HG03095 (cell line): Measurements from ENCODE around the gene PPM1E.
"Not testable (repeated sequence)": the region's sequence is repeated elsewhere in the genome, so short reads cannot be mapped to it uniquely, and the experiment has no call there.

Experiments
- ATAC-seq: cut with Tn5 transposase; IDR thresholded peaks from one replicate; pipeline ENCODE4 v1.9.1; 2021; ENCODE audit warnings: moderate library complexity; ENCODE audit not compliant: unreplicated experiment

The PPM1E gene

DNA sequence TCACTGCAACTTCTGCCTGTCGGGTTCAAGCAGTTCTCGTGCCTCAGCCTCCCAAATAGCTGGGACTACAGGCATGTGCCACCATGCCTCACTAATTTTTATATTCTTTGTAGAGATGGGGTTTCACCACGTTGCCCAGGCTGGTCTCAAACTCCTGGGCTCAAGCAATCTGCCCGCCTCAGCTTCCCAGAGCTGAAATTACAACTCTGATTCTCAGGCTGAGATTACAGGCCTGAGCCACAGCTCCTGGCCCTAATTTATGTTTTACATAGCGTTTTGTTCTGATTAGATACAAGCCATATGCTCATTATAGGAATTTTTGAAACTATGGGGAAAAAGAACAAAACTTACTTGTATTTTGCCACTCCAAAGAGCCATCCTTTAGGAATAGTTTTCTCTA lies 22.8 kb downstream of the PPM1E start:
- not testable (repeated sequence) for ATAC-seq

DNA sequence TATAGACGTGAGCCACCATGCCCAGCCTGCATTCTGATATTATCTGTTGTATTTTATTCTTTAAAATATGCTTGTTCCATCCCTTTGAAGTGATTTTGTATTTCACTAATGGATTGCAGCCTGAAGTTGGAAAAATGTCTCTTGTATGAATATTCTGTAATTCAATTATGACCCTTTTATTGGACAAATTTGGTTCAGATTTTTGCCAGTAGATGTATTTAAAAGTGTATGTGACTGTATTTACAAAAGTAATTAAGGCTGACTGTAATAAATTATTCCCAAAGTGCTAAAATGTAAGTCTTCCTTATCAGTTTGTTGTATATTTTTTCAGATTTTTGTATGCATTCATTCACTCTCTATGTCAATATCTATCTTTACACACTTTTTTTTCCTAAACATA lies 23.8 kb downstream of the PPM1E start:
- no peak for ATAC-seq

DNA sequence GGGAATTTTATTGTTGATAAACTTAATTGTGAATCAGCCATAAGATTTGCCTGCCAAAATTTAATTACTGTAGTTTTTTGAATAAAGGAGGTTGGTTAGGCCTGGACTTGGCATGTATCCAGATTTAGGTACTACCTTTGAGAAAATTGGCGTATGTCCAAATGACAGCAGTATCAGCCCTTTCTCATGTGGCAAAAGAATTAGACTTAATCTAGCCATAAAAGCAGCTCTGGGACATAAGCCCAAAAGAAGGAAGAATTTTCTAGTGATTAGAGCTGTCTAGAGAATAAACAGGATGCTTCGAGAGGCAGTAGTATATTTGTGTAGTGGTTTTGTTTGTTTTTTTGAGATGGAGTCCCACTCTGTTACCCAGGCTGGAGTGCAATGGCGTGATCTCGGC lies 27.7 kb downstream of the PPM1E start:
- ATAC-seq: no peak

DNA sequence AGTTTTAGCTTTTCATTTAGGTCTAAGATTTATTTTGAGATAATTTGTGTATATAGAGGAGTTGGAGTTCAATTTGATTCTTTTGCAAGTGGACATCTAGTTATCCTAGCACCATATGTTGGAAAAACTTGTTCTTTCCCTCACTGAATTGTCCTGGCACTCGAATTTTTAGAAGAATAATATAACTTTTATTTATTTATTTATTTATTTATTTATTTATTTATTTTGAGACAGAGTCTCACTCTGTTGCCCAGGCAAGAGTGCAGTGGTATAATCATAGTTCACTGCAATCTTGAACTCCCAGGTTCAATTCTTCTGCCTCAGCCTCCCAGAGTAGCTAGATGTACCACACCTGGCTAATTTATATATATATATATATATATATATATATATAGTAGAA lies 29.4 kb downstream of the PPM1E start:
- ATAC-seq: no peak

DNA sequence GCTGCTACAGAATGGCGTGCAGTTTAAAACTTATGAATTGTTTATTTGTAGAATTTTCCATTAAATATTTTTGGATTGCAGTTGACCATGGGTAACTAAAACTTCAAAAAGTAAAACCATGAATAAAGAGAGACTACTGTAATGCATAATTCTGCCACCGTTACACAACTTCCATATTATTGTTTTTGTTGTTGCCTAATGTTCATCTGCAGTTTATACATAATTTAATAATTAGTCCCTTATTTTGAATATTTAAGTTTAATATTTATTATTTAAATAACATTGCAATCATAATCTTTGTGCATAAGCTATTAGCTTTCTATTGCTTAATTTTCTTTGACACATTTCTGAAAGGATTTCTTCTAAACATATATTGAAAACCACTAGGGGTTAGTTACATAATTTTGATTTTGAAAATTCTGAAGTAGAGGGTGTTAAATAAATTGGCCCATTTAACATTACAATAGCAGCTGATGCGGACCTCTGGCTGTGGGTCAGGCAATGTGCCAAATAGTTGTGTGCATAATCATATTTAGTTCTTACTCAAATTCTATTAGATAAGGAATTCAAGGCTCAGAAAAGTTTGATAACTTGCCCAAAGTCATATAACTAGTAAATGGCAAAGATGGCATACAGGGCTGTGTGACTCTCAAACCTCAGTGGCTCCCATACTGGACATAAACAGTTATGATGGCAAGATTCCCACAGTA lies 31.1 kb downstream of the PPM1E start:
- no peak for ATAC-seq

DNA sequence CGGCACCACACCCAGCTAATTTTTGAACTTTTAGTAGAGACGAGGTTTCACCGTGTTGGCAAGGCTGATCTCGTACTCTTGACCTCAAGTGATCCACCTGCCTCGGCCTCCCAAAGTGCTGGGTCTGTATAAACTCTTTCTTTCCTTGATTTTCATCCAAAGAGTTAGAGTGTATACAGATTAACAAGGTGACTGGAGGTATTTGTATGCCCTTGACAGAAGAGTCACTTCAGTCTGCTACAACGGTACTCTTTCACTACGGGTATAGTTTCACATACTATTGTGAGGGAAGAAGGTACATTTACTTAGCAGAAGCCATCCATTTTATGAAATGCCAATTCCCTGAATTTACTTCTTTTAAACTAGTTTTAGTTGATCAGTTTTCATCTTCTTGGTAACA lies 32.5 kb downstream of the PPM1E start:
- ATAC-seq: no peak

DNA sequence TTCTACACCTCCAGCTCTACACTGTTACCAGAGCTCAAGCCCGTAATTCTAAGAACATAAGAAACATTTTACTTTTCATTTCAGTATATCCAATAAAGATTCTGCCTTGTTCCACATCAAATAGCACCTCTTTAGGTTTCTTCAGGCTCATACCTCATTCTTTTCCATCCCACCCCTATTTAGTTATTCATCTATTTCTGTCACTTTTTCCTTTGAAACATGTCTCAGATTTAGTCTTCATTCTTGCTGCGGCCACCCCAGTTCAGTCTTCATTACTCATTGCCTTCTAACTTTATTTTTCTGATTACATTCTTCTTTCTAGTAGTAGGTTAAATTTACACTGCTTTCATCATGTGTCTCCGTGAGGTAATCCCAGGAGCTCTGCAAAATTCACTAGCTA lies 33.5 kb downstream of the PPM1E start:
- no peak for ATAC-seq

DNA sequence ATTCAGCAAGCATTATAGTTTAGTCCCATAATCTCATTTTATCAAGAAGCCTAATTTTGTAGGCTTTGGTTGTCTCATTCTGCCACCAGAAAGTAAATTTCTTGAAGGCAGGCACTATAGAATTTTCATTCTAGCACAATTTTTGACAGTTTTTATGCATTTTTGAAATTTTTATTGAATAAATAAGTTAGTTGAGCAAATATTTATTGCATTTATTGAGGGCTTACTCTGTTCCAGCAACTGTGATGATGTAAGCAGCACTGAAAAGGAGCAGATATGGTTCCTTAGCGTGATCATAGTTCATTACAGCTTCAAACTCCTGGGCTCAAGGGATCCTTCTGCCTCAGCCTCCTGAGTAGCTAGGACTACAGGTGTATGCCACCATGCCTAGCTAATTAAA lies 34.2 kb downstream of the PPM1E start:
- ATAC-seq: no peak

DNA sequence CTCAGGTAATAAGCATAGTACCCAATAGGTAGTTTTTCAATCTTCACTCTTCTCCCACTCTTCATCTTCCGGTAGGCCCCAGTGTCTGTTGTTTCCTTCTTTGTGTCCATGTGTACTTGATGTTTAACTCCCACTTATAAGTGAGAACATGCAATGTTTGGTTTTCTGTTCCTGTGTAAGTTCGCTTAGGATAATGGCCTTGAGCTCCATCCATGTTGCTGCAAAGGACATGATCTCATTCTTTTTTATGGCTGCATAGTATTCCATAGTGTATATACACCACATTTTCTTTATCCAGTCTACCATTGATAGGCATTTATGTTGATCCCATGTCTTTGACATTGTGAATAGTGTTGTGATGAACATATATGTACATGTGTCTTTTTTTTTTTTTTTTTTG lies 38.9 kb downstream of the PPM1E start:
- ATAC-seq: not testable (repeated sequence)

DNA sequence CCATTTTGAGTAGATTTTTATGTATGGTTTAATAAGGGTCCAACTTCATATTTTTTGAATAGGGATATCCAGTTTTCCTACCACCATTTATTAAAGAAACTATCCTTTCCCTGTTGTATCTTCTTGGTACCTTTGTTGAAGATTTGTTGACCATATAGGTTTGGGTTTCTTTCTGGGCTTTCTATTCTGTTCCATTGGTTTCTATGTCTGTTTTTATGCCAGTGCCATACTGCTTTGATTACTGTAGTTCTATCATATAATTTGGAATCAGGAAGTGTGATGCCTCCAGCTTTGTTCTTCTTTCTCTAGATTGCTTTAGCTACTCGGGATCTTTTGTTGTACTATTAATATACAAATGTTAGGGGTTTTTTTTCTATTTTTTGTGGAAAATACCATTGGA lies 46.5 kb downstream of the PPM1E start:
- no peak for ATAC-seq

DNA sequence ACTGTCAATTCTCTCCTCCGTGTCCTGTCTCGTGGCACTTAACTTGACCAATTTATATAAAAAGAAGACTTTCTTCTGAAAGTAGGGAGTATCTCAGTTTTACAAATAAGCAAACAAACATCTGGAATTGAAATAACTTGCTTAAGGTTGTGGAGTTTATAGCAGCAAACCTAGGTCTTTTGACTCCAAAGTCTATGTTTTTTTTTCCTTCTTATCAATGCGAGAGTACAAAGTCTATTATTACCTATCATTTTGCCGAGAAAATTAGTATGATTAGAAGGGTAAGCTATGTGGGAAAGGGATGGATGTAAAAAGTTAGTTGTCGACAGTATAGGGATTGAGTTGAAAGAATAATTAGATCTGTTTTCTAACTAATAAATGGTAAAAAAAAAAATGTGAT lies 50.4 kb downstream of the PPM1E start:
- ATAC-seq: no peak

DNA sequence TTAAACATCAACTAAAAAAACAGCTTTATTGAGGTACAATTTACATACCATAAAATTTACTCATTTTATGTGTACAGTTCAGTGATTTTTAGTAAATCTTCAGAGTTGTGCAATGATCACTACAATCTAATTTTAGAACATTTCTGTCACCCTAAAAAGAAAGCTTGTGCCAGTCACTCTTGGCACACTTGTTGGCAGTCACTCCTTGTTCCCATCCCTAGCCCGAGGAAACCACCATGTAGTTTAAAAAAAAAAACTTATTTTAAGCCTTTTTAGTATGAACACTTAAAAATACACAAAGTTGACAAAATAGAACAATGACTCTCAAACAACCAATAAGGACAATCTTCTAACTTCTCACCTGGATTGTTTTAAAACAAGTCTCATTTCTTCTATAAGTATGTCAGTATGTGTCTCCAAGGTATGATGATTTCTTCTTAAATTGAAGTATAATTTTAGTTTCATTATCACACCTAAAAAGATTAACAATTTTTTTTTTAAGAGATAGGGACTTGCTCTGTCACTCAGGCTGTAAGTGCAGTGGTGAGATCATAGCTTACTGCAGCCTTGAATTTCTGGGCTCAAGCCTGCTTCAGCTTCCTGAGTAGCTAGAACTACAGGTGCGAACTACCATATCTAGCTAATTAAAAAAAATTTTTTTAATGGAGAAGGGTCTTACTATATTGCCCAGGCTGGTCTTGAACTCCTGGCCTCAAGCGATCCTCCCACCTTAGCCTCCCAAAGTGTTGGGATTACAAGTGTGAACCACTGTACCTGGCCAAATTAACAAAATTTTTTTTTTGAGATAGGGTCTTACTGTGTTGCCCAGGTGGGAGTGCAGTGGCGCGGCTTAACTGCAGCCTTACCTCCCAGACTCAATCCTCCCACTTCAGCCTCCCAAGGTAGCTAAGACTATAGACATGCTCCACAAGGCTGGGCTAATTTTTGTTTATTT lies 53.2 kb downstream of the PPM1E start:
- no peak for ATAC-seq

DNA sequence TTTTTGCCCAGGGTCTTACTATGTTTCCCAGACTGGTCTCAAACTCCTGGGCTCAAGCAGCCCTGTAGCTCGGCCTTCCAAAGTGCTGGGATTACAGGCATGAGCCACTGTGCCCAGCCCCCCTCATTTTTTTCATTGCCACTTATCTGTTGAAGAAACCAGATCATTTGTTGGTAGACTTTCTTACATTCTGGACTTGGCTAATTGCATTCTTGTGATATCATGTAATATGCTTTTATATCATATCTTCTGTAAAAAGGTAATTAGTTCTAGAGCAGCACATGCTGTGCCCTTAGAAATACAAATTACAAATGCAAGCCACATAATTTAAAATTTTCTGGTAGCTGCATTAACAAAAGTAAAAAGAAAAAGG lies 53.9 kb downstream of the PPM1E start:
- ATAC-seq: no peak

DNA sequence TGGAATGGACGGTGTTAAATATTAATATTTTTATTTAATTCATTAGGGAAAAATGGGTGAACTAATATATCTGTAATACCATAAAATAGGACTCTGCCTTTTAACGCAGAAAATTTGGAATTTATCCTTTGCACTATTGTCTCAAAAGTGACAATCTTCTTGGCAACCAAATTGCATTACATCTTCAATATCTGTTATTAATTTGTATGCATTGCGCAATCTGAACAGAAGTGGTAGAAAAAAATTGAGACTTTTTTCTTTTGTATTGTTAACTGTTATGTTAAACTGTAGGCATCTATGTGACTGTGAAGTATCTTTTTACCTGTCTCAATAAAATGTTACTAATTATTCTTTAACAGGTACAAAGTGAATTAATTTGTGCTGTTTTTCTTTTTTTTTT lies 55.6 kb downstream of the PPM1E start:
- ATAC-seq: no peak

DNA sequence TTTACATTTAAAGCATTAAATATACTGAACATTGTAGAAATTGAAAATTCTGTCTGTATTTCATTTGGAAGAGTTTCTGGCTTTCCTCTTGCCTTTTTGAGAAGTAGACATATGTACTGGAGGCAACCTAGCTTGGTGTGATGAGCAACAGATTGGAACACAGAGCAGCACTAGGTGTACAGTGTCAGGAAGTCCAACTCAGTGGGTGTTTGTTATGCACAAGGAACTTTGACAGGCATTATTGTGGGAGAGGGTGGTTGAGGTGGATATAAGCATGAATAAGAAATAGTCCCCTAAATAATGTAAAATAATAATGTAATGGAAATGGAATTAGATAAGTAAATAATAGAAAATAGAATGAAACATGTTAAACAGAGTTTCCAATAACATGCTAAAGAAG lies 58.1 kb downstream of the PPM1E start:
- ATAC-seq: no peak

DNA sequence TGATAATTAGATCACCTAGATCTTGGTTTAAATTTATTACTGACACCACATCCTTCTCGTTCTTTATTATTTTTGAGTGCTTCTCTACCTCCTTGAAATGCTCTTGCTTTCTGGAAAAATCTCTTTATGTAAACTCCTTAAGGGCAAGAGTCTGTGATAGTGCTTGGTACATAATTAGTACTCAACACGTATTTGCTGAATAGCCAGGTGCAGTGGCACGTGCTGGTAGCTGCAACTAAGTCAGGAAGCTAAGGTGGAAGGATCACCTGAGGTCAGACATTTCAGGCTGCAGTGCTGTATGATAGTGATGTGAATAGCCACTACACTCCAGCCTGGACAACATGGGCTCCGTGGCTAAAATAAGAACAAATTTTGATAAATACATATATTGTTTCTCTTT lies 63.0 kb downstream of the PPM1E start:
- ATAC-seq: no peak

DNA sequence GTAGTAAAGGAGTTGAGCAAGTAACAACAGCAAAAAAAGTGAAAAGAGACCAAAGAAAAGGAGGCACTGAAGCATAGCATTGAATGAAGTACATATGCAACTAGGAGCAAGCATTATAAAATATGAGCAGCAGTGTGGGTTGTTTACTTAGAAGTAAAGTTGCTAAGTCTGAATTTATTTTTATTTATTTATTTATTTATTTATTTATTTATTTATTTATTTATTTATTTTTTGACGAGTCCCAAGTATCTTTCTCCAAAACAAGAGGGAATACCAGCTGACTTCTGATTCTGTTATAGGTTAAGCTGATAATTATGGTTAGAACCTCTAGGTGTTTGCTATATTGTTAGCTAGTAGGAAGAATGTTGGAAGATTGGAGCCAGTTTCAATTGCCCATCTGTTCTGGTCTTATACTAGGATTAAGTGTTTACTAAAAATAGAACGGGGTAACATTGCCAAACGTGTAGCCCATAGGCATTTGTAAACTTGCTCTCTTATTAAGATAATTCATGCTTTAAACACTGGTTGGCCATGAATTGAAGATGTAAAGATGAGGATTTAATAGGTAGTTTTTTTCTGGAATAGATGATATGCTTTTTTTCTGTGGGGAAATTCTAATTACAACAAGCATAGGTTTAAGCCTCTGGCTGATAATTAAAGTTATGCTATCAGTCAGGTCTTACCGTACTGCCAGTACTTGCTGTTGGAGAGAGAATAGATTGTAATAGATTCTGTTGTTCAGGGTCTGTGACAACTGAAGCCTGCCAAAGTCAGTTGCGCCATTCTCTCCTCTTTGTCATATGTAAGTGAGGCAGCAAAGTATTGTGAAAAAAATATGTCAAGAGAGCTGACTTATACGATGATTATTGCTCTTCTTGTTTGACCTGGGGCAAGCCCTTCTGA lies 66.7 kb downstream of the PPM1E start:
- no peak for ATAC-seq

DNA sequence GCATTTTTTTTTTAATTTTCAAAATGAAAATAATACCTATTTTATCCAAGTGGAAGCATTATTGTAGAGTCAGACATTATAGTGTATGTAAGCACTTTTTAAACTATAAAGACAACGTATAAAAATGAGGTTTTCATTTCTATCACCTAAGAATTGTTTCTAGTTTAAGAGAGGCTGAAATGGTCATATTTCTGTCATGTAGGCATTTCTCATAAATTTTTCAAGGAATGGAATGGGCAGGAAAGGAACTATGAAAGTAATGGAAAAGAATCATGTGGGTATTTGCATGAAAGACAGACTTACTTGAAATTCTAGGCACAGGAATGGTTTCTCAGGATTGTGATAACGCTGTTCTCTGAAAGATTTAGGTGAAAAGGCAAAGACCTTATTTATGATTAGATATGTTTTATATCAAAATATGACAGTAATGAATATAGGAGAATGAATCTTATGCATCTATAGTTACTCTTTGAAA lies 67.4 kb downstream of the PPM1E start:
- ATAC-seq: no peak

DNA sequence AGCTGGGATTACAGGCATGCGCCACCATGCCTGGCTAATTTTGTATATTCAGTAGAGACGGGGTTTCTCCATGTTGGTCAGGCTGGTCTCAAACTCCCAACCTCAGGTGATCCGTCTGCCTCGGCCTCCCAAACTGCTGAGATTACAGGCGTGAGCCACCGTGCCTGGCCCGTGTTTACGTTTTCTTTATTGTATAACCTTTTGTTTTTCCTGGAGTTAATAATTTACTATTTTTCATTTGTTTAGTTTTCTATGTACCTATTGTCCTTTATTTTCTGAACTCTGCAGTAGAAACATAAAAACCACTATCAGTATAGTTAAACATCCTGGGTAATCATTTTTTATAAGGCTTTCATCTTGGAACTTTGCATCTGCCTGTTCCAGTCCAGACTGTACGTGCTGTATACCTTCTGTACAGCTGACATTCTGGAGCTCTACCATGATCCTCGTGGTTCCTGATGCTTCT lies 73.6 kb downstream of the PPM1E start:
- ATAC-seq: no peak

DNA sequence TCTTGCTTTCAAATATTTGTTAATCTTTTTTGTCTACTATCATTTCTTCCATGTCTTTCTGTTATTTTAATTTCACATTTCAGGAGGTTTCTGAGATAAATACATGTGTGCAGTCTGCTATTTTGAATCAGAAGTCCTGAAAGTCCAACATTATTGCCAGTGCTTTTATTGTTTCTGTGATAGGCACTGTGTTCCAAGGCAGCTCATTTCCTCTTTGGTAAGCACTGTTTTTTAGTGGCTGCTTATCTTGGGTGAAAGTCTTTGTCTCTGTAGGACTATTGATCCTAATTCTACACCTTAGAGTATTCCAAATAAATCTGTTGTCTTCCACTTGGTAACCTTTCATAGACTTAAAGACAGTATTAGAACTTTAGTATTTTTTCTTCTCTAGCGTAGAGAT lies 76.1 kb downstream of the PPM1E start:
- no peak for ATAC-seq

DNA sequence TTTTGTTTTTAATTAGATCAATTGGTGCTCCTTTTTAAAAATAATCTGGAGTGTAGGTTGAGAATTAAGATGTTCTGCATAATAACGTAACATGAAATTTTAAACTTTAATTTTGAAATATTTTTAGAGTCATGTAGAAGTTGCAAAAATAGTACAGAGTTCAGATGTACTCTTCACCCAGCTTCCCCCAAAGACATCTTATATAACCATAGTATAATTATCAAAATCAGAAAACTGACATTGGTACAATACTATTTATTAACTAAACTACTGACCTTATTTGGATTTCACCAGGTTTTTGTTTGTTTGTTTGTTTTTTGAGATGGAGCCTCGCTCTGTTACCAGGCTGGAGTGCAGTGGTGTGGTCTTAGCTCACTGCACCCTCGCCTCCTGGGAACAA lies 76.9 kb downstream of the PPM1E start:
- ATAC-seq: no peak
